ENCODE results near the gene STON2. TPM values are rescaled to one million over a fixed set of nuclear protein-coding genes. Genes with fewer than 3 reads are reported as not detected.

The STON2 gene
- total RNA-seq, 4 donors from 2014 or later, result 12.5 to 21.8 (median 16.1) TPM

DNA sequence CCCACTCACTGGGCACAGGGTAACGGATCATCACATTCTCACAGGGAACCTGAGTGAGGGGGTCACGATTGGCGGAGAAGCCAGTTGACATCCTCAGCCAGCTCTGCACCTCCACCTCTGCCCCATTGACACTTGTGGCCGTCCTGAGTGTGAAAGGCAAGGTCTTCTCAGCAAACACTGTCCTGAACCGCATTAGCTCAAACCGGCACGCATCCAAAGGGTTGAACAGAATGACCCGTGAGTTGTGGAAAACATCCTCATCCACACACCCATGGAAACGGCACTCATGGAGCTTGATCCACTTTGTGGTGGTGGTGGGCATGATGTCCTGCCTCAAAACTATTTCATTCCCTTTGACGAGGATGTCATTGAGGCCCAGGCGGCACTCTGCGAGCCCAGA is 123.0 kb downstream of the STON2 start:
- intact Hi-C loops (cut with DNase I; ENCODE audit: low total_unique reads), result no loop called here
- no peak for DNase-seq (ENCODE audit: low spot score in 2 of 2)
- no peak overlapping the region for H3K4me3 ChIP-seq (ENCODE audit: low read depth, poor library complexity, severe bottlenecking)
- no peak for TF ChIP-seq POLR2A (IDR thresholded peaks at IDR 0.05)
- TF ChIP-seq, protein P1, sequence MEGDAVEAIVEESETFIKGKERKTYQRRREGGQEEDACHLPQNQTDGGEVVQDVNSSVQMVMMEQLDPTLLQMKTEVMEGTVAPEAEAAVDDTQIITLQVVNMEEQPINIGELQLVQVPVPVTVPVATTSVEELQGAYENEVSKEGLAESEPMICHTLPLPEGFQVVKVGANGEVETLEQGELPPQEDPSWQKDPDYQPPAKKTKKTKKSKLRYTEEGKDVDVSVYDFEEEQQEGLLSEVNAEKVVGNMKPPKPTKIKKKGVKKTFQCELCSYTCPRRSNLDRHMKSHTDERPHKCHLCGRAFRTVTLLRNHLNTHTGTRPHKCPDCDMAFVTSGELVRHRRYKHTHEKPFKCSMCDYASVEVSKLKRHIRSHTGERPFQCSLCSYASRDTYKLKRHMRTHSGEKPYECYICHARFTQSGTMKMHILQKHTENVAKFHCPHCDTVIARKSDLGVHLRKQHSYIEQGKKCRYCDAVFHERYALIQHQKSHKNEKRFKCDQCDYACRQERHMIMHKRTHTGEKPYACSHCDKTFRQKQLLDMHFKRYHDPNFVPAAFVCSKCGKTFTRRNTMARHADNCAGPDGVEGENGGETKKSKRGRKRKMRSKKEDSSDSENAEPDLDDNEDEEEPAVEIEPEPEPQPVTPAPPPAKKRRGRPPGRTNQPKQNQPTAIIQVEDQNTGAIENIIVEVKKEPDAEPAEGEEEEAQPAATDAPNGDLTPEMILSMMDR (IDR thresholded peaks at IDR 0.05), result no peak
- 92% methylated on average over 11 to 12 of the region's 12 CpGs for WGBS, 2 donors

DNA sequence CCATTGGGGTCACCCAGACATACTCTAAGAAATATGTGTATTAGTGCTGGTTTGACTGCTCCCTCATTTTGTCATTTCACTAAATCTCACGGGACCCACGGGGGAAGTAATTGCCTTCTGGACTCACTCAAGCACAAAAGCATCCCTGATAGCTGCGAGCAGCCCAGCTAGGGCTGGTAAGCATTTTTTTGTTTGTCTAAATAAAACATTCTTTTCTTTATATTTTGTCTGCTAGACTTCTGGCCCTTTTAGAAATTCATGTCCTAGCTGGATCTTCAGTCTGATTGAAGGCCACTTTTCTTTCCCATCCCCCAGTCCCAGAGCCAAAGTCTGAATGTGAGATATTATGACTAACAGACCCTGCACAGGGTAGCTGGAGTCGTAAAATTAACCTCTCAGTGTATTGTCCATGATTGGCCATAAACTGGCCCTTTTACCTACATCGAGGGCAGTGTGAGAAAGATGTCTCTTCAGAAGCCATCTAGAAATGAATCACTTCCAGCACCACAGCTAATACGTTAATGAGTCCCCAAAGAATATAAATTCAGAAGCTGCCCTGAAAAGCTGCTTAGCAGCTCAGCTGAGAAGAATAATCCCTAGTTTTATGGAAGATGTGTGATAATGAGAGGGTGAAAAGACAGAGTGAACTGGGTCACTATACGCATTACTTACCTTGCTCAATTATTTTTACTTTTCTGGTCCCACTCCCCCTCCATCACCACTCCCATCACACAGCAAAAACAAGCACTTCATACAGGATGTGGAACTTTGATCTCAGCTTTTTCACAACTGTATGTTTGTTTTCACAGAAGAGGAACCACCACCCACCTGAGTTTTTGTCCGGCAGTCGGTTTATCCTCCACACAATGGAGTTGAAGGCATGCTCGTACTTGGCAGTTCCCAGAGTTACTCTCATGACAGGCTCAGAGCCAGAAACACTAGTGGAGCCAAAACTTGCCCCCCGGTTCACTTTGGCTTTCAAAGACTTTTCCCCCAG is 123.8 kb downstream of the STON2 start:
- no peak for DNase-seq (ENCODE audit: low spot score in 2 of 2)
- intact Hi-C loops (cut with DNase I; ENCODE audit: low total_unique reads), result no loop called here
- no peak overlapping the region for H3K4me3 ChIP-seq (ENCODE audit: low read depth, poor library complexity, severe bottlenecking)
- 69 to 75% methylated on average over 11 of the region's 11 CpGs for WGBS, 2 donors
- no peak for TF ChIP-seq POLR2A (IDR thresholded peaks at IDR 0.05)
- TF ChIP-seq, protein P1 (IDR thresholded peaks at IDR 0.05), result no peak

DNA sequence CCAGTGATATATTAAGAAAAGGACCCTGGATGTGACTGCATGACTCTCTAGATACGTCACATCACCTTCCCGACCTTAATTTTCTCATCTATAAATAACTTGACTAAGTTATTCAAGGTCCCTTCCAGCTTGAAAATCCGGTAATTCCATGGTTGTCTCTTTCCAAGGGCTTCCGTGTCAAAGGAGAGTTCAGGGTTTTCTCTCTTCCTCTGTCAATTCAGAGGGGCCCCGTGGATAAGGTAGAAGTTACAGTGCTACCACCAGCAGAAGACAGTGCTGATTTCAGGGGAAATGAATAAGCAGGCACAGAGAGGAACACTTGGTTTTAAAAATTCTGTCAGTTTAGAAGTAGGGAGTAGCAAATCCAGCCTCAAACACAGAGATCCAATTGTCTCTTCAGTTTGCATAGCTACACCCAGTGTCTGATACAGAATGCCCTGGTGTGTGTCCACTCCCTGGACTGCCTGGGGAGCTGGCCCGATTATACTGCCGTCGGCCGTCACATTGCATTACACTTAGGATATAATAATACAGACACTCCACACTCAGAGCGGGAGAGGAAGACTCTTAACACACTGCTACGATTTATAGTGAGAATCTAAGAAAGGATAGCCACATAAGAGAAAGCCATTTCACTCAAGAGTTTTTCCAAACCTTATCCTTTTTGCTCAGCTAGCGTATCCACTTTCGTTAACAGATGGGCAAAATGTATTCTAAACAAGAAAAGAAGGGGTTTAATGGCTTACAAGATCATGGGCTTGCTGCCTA is 124.6 kb downstream of the STON2 start:
- 68 to 70% methylated on average over 13 of the region's 13 CpGs for WGBS, 2 donors
- TF ChIP-seq POLR2A (IDR thresholded peaks at IDR 0.05), result no peak
- TF ChIP-seq, protein P1 (IDR thresholded peaks at IDR 0.05), result no peak
- DNase-seq (ENCODE audit: low spot score in 2 of 2), result no peak
- intact Hi-C loops (cut with DNase I; ENCODE audit: low total_unique reads), result no loop called here
- H3K4me3 ChIP-seq (ENCODE audit: low read depth, poor library complexity, severe bottlenecking), result no peak overlapping the region

DNA sequence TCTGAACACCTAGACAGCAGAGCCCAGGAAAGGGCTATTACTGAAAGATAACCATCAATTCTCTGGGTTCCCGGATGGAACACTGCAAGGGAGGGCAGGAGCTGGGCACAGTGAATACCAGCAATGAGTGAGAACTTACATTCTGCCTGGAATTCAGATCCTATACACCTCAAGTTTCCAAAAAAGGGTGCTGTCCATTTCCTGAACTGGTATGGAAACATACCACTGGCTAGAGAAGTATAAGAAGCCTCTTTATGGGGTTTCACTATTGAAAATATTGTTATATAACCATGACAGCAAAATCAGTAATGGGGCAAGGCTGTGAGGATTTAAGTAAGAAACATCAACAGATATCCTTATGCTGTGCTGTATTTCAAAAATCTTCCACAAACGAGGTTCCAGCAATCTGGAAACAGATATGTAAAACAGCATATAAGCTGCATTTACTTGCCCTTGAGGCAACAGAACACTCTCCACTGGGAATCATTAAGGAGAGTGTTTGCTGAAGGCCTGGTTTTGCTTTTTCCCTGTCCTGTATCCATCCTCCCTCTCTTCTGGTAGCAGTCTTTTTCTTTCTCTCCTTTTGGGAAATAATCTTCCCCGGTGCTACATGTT is 126.1 kb downstream of the STON2 start:
- no peak for DNase-seq (ENCODE audit: low spot score in 2 of 2)
- TF ChIP-seq POLR2A (IDR thresholded peaks at IDR 0.05), result no peak
- TF ChIP-seq, protein P1 (IDR thresholded peaks at IDR 0.05), result no peak
- 64 to 76% methylated on average over 3 of the region's 3 CpGs for WGBS, 2 donors
- intact Hi-C loops (cut with DNase I; ENCODE audit: low total_unique reads), result no loop called here
- no peak overlapping the region for H3K4me3 ChIP-seq (ENCODE audit: low read depth, poor library complexity, severe bottlenecking)

DNA sequence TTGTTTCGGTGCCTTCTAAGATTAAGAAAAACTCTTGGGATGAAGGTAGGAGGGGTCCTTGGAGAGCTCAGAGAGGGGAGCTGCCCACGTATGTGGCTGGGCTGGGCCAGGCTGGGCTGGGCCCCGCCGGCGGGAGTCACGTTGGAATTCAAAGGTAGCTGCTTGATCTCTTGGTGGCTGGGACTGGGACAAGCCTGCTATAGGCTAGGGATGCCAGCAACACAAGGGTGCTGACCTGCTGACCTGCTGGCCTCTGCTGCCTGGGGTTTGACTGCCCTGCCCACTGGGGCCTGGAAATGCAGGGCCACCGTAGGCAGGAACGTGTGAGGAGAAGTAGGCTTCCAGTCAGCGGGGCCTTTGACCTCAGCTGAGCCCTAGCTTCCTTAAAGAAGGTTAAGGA is 126.6 kb downstream of the STON2 start:
- no peak for TF ChIP-seq POLR2A (IDR thresholded peaks at IDR 0.05)
- TF ChIP-seq, protein P1 (IDR thresholded peaks at IDR 0.05), result no peak
- WGBS, 2 donors, result 82 to 85% methylated on average over 9 of the region's 9 CpGs
- intact Hi-C loops (cut with DNase I; ENCODE audit: low total_unique reads), result no loop called here
- DNase-seq (ENCODE audit: low spot score in 2 of 2), result no peak
- no peak overlapping the region for H3K4me3 ChIP-seq (ENCODE audit: low read depth, poor library complexity, severe bottlenecking)
